HAP-1 (cell line): ENCODE data around the gene CRB3.

Experiments
- DNase-seq, 2 experiments: peaks; one replicate each; pipeline ENCODE4 v3.0.0-alpha.2; 2016 to 2020; ENCODE audit warnings: low spot score in 2 of 2
- H3K27me3 ChIP-seq: fragments of 250-450 bp; sonication (Bioruptor Pico); 2 replicates; pipeline ENCODE4 v1.5.1; 2020; ENCODE audit warnings: low read depth, mild to moderate bottlenecking, moderate library complexity
- H3K36me3 ChIP-seq: fragments of 250-450 bp; sonication (Bioruptor Pico); replicated peaks from 2 replicates; pipeline ENCODE4 v1.5.1; 2020; ENCODE audit warnings: mild to moderate bottlenecking
- H3K4me1 ChIP-seq: fragments of 250-450 bp; sonication (Bioruptor Pico); 2 replicates; pipeline ENCODE4 v1.5.1; 2020; ENCODE audit warnings: mild to moderate bottlenecking
- H3K4me3 ChIP-seq: fragments of 250-450 bp; sonication (Bioruptor Pico); 2 replicates; pipeline ENCODE4 v1.5.1; 2020; ENCODE audit warnings: mild to moderate bottlenecking, moderate library complexity
- H3K9me3 ChIP-seq: fragments of 250-450 bp; sonication (Bioruptor Pico); 2 replicates; pipeline ENCODE4 v1.5.1; 2020; ENCODE audit warnings: mild to moderate bottlenecking, moderate library complexity
- in situ Hi-C: fragments of 300-500 bp; cut with MboI; formaldehyde crosslinking; loops from 3 replicates; pipeline ENCODE4 v1.14.3; 2020; ENCODE audit warnings: low sequenced_read_pairs, inconsistent platforms, mixed read lengths

The CRB3 gene, protein sequence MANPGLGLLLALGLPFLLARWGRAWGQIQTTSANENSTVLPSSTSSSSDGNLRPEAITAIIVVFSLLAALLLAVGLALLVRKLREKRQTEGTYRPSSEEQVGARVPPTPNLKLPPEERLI

DNA sequence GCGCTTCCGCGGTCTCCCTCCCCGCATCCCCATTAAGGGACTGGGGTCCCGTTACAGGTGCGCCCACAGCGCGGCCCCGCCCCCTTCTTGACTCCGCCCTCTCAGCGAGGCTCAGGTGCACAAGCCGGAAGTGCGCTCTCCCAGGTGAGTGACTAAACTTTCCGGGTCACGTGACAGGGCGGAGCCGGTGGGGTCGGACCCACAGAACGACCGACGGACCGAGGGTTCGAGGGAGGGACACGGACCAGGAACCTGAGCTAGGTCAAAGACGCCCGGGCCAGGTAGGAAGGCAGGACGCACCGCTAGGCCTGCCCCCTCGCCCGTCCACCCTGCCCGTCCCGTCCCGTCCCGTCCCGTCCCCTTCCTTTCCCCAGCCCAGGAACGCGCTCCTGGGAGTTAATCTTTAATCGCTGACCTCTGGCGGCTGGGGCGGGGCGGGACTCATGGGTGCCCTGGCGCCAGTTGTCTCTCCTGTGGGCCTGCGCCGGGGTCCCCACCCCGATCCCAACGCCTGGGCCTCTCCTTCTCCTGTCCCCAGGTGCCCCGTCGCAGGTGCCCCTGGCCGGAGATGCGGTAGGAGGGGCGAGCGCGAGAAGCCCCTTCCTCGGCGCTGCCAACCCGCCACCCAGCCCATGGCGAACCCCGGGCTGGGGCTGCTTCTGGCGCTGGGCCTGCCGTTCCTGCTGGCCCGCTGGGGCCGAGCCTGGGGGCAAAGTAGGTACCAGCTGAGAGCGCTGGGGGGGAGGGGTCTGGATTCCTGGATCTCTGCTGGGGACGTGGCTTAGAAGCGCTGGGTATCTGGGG lies at the start of gene CRB3:
Gene CRB3 (plus strand): TSS at position 202 of the 804 bp plus-strand sequence. CDS start 431 bp downstream, at position 633.
- in situ Hi-C loops: no loop called here
- no peaks in the 10 kb centered on the region for H3K27me3 ChIP-seq
- no peaks in the 10 kb centered on the region for H3K4me1 ChIP-seq
- no peak for DNase-seq
- no peak within 1 kb of the TSS for H3K4me3 ChIP-seq
- no peaks in the 10 kb centered on the region for H3K9me3 ChIP-seq
- H3K36me3 ChIP-seq: no peaks in the 10 kb centered on the region

DNA sequence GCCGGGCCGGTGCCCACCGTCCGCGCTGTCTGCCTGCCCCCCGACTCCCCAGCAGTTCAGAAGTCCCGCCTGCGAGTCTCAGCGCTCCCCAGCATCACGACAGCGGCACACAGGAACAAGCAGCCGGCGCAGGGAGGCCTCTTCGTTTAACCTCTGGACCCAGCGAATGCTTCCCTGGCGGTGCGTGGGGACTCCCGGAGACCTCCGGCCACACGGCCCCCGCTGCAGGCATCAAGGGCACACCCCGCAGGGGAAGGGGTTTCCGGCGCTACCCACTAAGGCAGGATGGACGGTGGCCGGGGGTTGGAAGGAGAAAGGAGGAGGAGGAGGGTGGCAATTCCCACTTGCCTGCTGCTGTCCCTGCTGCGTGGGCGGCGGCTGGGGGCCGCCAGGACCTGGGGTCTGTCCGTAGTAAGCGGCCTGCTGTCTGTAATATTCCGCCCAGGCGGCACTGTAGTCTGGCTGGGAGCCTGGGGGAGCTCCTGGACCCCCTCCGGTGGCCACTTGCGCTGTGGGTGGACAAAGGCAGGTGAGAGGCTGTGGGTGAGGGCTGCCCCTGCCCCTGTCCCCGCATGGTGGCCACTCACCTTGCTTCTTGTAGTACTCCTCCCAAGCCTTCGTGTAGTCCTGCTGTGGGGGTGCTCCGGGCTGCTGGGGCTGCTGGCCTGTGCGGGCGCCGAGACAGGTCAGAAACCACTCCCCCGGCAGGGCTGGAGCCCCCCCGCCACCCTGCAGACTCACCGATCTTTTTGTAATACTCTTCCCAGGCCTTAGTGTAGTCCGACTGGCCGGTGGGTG lies 49.1 kb upstream of the CRB3 start:
- DNase-seq: no peak
- Histone ChIP-seq H3K9me3 (no peaks in the 10 kb centered on the region), H3K36me3 (peaks cover 58% of the 10 kb centered on the region), H3K4me1 (no peaks in the 10 kb centered on the region), H3K27me3 (no peaks in the 10 kb centered on the region), H3K4me3 (no peak overlapping the region)
- in situ Hi-C loops: no loop called here

DNA sequence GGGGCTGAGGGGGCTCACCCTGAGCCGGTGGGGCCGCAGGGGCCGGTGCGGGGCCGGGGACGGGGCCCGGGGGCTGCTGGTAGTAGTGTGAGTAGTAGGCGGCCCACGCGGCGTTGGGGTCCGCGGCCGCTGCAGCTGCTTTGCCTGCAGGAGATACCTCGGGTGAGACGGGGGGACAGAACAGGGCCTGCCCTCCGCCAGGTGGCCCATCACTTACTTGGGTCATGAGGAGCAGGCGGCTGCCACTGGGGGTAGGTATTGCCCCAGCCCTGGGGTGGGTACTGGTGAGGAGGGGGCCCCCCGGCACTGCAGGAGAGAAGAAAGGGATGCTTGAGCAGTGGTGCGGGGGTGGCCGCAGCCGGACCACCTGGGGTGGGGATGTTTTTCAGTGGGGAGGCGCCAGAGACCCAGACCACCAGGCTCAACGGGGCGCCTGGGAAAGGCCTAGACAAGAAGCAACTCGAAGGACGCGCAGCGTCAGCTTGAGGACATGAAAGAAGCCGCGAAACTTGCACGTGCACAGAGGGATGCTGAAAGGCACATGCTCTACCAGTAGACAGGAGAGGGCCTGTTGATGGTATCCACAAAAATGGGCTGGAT lies 48.4 kb upstream of the CRB3 start:
- peaks cover 65% of the 10 kb centered on the region for H3K36me3 ChIP-seq
- DNase-seq: no peak
- H3K4me1 ChIP-seq: no peaks in the 10 kb centered on the region
- H3K4me3 ChIP-seq: no peak overlapping the region
- in situ Hi-C loops: no loop called here
- no peaks in the 10 kb centered on the region for H3K27me3 ChIP-seq
- H3K9me3 ChIP-seq: no peaks in the 10 kb centered on the region

DNA sequence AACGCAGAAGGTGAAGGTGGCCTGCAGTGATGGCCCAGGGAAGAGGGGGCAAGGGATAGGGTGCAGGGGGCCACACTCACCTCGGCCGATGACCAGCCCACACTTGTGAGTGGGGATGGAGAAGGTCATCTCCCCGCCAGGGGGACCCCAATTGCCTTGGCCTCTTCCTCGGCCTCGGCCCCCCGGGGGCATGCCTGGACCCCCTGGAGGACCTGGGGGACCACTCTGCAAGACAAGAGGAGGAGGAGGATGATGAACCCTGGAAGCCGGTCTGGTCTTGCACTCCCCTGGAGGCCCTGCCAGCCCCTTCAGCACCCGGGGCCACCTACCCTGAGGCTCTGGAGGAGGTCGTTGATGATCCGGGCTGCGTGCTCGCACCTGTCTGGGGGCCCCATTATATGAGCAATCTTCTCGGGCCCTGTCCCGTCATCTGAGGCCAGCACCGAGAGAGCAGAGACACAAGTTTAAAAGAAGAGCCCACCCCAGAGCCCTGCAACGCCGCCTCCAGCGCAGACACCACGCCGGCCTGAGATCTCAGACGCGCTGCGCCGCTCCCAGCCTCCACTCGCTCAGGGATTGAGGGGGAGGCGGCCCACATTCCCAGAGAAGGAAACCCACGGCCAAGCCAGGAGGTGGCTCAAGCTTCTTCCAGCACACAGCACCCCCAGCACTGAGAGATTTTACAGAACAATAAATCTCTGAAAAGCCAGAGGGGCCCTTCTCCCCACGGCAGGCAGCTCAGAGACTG lies 47.2 kb upstream of the CRB3 start:
- Histone ChIP-seq H3K36me3 (peaks cover 77% of the 10 kb centered on the region), H3K4me3 (no peak overlapping the region), H3K4me1 (no peaks in the 10 kb centered on the region), H3K27me3 (no peaks in the 10 kb centered on the region), H3K9me3 (no peaks in the 10 kb centered on the region)
- DNase-seq: no peak
- in situ Hi-C loops: no loop called here

DNA sequence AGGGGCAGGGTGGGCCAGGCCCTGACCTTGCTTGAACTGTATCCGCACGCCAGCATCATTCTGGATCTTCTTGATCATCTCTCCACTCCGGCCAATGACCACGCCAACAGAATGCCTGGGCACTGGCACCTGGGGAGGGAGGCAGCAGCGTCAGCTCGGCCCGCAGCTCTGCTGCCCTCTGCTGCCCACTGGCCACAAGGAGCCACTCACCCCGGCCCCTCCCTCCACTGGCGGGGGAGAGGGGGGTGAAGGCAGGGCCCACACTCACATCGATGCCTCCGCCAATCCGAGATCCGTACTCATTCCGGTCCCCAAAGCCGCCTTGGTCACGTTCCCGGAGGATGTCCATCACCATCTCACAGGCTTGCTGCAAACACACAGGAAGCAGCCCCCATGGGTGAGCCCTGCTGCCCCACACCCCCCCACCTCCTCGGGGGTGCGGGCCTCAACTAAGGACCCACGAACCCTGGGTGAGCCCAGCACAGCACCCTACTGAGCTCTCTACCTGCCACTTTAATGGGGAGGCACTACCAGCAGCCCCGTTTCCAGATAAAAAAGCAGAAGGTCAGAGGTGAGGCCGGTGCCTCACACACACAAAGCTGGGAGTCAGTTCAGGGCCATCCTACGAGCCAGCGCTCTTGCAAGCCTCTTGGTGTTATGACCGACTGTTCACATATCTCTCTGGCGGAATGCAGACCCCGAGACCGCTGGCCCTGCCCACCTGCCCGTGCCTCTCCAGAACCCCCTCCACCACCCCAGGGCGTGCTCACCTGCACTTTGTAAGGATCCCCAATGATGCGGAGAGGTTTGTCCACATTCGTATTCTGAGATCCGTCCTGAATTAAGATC lies 46.1 kb upstream of the CRB3 start:
- peaks cover under 1% of the 10 kb centered on the region; the same call in 1 of the 2 replicates for H3K4me1 ChIP-seq
- H3K36me3 ChIP-seq: peaks cover 88% of the 10 kb centered on the region
- DNase-seq: no peak
- no peaks in the 10 kb centered on the region for H3K9me3 ChIP-seq
- no peak overlapping the region for H3K4me3 ChIP-seq
- no peaks in the 10 kb centered on the region for H3K27me3 ChIP-seq
- in situ Hi-C loops: no loop called here

DNA sequence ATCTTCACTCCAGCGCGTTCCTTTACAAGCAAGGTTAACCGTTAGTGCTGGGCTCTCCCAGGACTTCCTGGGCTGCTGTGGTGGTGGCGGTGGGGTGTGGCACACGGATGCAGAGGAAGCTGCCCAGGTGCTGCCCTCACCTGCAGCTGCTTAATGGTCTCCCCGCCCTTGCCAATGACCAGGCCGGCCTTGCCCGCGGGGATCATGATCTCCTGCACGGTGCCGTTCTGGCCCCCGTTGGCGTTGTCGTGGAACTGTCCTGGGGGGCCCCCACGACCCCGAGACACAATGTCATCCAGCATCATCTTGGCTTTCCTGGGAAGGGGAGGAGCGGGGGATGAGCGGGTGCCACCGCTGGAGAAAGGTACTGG lies 45.5 kb upstream of the CRB3 start:
- Histone ChIP-seq H3K4me1 (peaks cover 6% of the 10 kb centered on the region; the same call in 1 of the 2 replicates), H3K4me3 (no peak overlapping the region), H3K27me3 (no peaks in the 10 kb centered on the region), H3K36me3 (peaks cover 90% of the 10 kb centered on the region), H3K9me3 (no peaks in the 10 kb centered on the region)
- no peak for DNase-seq
- in situ Hi-C loops: no loop called here

DNA sequence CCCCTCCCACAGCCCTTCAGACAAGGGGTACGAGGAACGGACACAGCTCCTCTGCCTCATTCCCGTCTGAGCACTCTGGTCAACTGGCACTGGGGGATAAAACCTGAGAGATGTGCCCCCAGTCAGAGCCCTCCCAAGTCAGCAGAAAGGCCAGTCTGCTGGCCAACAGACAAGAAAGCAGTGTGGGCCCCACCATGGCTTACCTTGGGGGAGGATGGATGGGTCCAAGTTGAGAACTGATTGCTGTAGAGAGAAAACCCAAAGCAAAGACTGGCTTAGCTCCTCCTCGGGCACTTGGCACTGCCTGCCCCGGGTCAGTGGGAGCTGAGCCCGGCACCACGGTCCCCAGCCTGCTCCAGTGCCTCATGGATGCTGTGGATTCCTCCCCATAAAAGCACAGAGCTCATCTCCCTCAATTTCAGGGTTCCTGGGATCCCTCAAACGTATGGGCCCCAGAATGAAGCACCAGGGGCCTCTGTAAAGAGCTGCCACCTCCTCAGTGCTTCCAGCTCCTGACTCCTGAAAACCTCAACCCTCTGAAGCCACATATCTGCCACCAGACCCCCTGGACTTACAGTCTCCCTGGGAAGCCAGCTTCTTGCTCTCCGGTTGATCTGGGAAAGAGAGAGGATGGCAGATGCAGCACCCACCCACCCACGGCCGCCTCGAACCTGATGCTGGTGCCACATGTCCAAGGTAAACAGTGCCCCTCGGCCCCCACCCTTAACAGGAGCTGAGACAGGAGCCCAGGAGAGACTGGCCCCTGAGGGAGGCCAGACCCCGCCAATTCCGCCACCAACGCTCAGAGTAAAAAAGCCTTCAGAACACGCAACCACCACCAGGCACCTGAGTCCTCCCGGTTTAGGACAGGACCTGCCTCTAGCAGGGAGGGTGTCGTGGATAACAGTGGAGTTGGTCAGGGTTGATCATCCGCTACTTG lies 42.7 kb upstream of the CRB3 start:
- no peak for DNase-seq
- Histone ChIP-seq H3K27me3 (no peaks in the 10 kb centered on the region), H3K36me3 (peaks cover 72% of the 10 kb centered on the region), H3K4me1 (peaks cover 11% of the 10 kb centered on the region), H3K4me3 (no peak overlapping the region), H3K9me3 (peaks cover 3% of the 10 kb centered on the region; the same call in 1 of the 2 replicates)
- in situ Hi-C loops: no loop called here

DNA sequence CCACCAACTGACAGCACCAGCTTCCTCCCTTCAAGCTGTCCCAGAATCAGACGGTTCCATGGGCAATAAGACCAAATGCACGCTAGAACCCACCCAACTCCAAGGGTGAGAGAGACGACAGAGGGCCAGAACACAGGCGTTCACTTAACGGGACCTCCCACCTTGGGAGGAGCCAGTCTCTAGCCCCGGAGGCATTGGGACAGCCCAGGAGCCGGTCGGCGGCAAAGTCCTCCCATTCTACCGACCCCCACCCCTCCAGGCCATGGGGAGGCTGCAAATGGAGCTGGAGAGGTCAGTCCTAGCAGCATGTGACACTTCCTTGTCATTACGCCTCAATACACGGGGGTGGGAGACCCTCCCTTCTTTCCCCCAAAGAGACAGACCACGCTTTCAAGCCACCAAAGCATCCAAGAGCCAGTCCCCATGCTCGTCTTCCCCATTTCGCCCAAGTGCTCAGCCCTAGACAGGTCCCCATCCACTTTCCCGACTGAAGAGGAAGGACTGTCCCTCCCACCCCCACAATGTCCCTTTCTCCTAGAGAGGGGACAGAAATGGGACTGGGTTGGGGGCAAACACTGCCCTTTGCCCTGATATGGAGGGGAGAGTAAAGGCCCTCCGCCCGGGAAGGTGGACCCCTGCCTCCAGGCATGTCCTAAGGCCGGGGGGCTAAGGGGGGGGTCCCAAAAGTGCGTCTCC lies 40.4 kb upstream of the CRB3 start:
- Histone ChIP-seq H3K27me3 (no peaks in the 10 kb centered on the region), H3K4me1 (peaks cover 11% of the 10 kb centered on the region), H3K9me3 (peaks cover 3% of the 10 kb centered on the region; the same call in 1 of the 2 replicates), H3K4me3 (peak overlapping the region; percentile 88), H3K36me3 (peaks cover 49% of the 10 kb centered on the region)
- peak; percentile 55 to 84 for DNase-seq
- in situ Hi-C loops: no loop called here

DNA sequence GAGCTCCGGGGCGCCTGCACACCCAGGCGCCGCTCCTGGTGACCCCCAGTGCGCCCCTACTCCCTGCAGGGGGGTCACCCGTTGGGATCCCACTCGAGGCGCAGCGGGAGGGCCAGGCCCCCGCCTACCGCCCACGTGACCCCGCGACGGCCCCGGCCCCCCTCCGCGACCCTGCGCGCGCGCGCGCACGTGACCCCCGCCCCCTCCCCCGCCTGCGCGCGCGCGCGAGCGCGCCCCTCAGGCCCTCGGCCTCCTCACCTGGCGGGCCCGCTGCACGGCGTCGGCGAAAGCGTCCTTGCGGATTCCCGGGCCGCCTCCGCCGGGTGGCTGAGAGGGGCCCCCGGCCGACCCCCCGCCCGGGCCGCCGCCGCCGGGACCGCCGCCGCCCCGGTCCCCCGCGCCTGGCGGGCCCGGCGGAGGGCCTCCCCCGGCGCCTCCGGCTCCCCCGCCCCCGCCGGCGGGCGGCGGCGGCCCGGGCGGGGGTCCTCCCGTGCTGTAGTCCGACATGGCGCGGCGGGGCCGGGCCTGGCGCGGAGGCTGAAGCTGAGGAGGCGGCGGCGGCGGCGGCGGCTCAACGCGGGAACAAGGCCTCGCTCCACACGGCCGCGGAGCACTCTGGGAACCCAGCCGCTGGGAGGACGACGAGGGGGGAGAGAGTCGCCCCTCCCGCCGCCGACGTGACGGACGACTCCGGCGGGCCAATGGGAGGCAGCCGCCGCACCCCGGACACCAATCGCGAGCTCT lies 39.7 kb upstream of the CRB3 start, which contains the start of gene KHSRP:
Gene KHSRP (minus strand): TSS at position 617 of the 744 bp plus-strand sequence. CDS start 110 bp downstream, at position 507.
- Histone ChIP-seq H3K4me1 (peaks cover 11% of the 10 kb centered on the region), H3K27me3 (no peaks in the 10 kb centered on the region), H3K9me3 (peaks cover 3% of the 10 kb centered on the region; the same call in 1 of the 2 replicates), H3K36me3 (peaks cover 42% of the 10 kb centered on the region), H3K4me3 (peak within 1 kb of the TSS; percentile 88)
- in situ Hi-C loops: no loop called here
- DNase-seq: peak in 1 of 2 experiments; percentile 52

DNA sequence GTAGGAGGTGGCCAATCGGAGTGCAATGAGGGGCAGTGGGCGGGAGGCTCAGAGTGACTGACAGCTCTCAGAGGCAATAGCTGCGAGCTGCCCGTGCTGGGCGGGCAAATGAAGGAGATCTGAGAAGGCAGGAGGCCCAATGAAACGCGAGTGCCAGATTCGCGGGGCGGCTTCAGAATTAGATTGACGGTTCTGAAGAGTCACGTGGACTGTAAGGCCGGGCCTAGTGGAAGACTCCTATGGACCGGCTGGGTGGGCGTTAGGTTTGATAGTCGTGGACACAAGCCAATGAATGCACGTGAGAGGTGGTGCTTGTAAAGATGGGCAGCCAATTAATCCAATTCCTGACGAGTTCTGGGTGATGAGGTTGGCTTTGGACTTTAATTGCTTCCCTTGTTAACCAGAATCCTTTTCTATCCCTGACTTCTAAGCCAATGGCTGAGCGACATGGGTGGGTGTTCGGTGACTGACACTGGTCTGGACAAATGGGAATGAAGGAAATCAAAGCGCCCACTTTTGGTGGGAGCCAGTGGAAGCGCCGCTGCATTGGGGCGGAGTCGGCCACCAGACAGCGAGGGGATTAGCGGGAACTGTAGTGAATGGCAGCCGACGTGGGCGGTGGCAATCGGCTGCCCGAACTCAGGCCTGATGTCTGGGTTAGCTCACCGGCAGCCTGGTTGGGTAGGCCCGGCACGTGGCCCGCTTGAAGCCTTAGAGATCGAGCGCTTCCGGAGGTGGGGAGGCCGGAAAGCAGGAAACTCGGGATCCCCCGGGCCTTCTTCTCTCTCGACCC lies 38.9 kb upstream of the CRB3 start:
- Histone ChIP-seq H3K27me3 (no peaks in the 10 kb centered on the region), H3K9me3 (peaks cover 3% of the 10 kb centered on the region; the same call in 1 of the 2 replicates), H3K4me3 (peak overlapping the region; percentile 88), H3K4me1 (peaks cover 11% of the 10 kb centered on the region), H3K36me3 (peaks cover 34% of the 10 kb centered on the region)
- peak; percentile 99 to 100 for DNase-seq
- in situ Hi-C loops: no loop called here
